ENCODE measurements around the gene ZIC5. TPM values are rescaled to one million over a fixed set of nuclear protein-coding genes. Genes with fewer than 3 reads are reported as not detected.

The ZIC5 gene
- total RNA-seq, 1 donor from 2014 or later, result not detected

DNA sequence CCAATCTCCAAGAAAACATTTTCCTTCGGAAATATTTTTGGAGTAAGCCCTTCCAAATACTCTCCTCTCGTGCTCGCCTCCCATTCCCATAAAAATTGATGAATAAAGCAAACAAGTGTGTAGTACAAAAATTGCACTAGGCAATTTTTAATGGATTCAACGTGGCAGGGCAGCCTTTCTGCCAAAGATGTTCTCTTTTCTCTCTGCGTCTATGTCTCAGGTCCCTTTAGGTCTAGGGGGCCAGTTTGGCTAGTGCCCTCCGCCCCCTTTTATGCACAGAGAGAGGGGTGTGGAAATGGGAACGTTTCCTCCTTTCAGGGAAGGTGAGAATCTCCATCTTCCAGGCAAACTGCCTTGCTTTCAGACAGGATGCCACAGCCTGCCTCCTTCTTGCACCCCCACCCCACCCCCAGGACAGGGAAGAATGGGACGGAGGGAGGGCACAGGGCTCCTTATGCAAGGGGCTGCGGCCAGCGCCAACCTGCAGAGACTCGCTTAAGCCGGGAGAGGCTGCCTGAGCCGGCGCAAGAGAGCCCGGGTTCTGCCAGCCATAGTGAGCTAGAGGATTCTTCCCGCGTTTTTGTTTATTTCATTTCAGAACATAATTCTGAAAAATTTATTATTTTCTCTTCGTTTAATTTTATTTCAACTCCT is 7.4 kb upstream of the ZIC5 start:
- Histone ChIP-seq H3K4me3 (no peak overlapping the region), H3K4me1 (peaks cover 18% of the 10 kb centered on the region), H3K27me3 (peaks cover 100% of the 10 kb centered on the region), H3K27ac (no peak overlapping the region), H3K9me3 (no peaks in the 10 kb centered on the region), H3K36me3 (no peaks in the 10 kb centered on the region)
- TF ChIP-seq, protein P1, sequence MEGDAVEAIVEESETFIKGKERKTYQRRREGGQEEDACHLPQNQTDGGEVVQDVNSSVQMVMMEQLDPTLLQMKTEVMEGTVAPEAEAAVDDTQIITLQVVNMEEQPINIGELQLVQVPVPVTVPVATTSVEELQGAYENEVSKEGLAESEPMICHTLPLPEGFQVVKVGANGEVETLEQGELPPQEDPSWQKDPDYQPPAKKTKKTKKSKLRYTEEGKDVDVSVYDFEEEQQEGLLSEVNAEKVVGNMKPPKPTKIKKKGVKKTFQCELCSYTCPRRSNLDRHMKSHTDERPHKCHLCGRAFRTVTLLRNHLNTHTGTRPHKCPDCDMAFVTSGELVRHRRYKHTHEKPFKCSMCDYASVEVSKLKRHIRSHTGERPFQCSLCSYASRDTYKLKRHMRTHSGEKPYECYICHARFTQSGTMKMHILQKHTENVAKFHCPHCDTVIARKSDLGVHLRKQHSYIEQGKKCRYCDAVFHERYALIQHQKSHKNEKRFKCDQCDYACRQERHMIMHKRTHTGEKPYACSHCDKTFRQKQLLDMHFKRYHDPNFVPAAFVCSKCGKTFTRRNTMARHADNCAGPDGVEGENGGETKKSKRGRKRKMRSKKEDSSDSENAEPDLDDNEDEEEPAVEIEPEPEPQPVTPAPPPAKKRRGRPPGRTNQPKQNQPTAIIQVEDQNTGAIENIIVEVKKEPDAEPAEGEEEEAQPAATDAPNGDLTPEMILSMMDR (IDR thresholded peaks at IDR 0.05), result no peak
- ATAC-seq, result no peak
- intact Hi-C loops (cut with DNase I), result no loop called here
- DNase-seq, result no peak

DNA sequence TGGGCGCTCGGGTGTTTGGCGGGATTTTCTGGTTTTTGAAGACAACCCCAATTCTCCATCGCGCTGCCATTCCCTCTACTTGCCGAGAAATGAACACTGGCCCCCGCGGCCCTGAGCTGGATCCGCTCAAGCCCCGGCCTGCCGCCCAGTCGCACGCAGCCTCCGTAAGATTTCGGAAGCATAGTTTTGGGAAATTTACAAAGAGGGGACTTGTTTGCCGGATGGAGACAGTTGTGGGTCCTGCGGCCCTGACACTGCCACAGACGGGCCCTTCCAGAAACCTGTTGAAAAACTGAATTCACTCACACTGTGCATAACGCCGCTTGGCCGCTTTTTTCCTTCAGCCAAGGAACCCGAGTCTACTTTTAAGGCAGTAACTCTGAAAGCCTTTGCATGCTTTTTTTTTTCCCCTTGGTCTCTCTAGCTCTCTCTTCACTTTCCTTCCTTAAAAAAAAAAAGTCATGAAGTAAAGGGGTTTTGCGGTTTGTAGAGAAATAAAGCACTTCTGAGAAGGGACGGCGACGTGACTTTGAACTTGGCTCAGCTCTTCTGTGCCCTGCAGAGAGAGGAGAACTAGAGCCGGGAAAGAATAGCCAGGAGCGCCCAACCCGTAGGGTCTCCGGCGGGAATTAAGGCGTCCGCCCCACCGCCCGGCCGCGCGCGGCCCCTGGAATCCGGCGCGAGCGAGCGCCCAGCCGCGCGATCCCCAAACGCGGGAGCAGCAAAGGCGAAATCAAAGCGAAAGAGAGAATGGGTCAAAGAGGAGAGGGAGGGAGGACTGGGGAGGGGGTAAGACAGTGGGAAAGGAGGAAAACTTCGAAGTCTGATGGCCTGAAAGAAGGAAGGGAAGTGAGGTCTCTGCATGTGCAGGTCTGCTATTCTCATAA is 6.6 kb upstream of the ZIC5 start:
- H3K27ac ChIP-seq, result no peak overlapping the region
- H3K36me3 ChIP-seq, result no peaks in the 10 kb centered on the region
- no peak for DNase-seq
- ATAC-seq, result no peak
- no peaks in the 10 kb centered on the region for H3K9me3 ChIP-seq
- no peak overlapping the region for H3K4me3 ChIP-seq
- peaks cover 100% of the 10 kb centered on the region for H3K27me3 ChIP-seq
- intact Hi-C loops (cut with DNase I), result no loop called here
- H3K4me1 ChIP-seq, result peaks cover 18% of the 10 kb centered on the region
- TF ChIP-seq, protein P1 (IDR thresholded peaks at IDR 0.05), result no peak

DNA sequence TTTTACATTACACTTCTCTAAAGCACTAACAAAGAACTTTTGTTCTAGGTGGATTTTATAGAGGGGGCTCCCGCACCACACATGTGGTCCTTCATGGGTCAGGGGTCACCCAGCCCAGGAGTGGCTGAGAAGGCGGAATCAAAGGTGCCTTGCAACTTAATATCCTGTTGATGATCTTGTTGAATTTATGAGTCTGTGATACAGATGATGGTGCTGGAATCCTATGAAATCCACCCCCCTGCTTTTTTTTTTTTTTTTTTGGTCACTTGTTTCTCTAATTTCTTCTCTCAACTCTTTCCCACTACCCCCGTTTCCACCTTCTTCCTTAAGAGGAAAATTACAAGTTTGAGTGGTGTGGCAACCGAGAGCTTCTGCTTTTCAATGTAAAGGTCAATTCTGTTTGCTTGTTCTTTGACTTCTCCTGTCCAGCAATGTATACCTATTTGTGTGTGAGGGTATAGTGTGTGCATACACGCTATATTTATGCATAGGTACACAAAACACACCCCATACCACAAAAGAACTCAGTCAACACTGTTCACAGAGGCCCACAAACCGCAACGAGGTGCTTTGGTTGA is 5.9 kb upstream of the ZIC5 start:
- no peaks in the 10 kb centered on the region for H3K36me3 ChIP-seq
- no peak overlapping the region for H3K4me3 ChIP-seq
- H3K27me3 ChIP-seq, result peaks cover 100% of the 10 kb centered on the region
- intact Hi-C loops (cut with DNase I), result no loop called here
- H3K27ac ChIP-seq, result no peak overlapping the region
- TF ChIP-seq, protein P1 (IDR thresholded peaks at IDR 0.05), result no peak
- H3K9me3 ChIP-seq, result no peaks in the 10 kb centered on the region
- H3K4me1 ChIP-seq, result peaks cover 18% of the 10 kb centered on the region
- DNase-seq (no peak), ATAC-seq (no peak)

DNA sequence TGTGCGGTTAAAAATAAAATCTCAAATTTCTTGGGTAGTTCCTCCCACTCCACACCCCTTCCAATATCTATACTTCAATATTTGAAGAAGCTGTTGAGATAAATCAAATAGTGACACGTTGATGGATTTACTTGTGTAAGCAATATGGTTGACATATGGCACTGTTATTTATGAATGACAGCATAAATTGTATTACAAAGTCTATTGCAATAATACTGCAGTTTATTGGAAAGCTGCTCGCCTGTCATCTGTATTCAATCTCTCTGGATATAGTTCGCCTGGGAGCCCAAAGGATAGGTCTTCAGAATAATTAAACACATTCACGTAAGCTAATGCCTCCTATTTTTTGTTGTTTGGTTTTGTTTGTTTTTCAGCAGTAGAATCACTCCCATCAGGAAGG is 5.0 kb upstream of the ZIC5 start:
- no peak overlapping the region for H3K4me3 ChIP-seq
- ATAC-seq, result no peak
- intact Hi-C loops (cut with DNase I), result no loop called here
- no peaks in the 10 kb centered on the region for H3K9me3 ChIP-seq
- DNase-seq, result no peak
- H3K27me3 ChIP-seq, result peaks cover 100% of the 10 kb centered on the region
- peaks cover 22% of the 10 kb centered on the region for H3K4me1 ChIP-seq
- TF ChIP-seq, protein P1 (IDR thresholded peaks at IDR 0.05), result no peak
- H3K36me3 ChIP-seq, result no peaks in the 10 kb centered on the region
- no peak overlapping the region for H3K27ac ChIP-seq

DNA sequence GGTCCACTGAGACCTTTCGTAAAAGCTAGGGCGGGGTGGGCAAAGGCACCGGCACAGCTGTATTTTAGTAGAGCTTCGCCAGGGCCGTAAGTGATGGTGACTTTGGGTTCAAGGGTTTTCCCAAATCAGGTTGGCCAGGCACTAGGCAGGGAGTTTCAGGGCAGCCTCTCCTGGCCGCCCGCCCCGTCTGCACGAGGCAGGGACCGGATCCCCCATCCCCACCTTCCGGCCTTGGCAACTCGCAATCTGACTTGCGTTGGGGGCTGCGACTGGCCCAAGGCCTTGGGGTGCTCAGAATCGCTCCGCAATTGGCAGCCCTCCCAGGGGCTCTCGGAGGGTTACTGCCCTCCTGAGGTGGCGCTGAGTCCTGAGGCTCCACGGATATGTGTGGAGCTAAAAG is 4.1 kb upstream of the ZIC5 start:
- Histone ChIP-seq H3K4me1 (peaks cover 19% of the 10 kb centered on the region), H3K4me3 (no peak overlapping the region), H3K9me3 (no peaks in the 10 kb centered on the region), H3K27me3 (peaks cover 99% of the 10 kb centered on the region), H3K36me3 (no peaks in the 10 kb centered on the region), H3K27ac (no peak overlapping the region)
- TF ChIP-seq, protein P1 (IDR thresholded peaks at IDR 0.05), result no peak
- intact Hi-C loops (cut with DNase I), result no loop called here
- ATAC-seq (no peak), DNase-seq (peak; percentile 37)

All from upper lobe of right lung (tissue), 1 donor.